B cell (primary cell): Measurements from ENCODE around the gene MOGAT3. TPM values are rescaled to one million over a fixed set of nuclear protein-coding genes. Genes with fewer than 3 reads are reported as not detected.

ENCODE experiments used
- ATAC-seq: fragments of 200-7000 bp; cut with Tn5 transposase; one replicate; pipeline ENCODE4 v1.10.0; 2021; ENCODE audit warnings: low read depth, mild to moderate bottlenecking, moderate number of reproducible peaks, moderate library complexity
- CTCF ChIA-PET: fragments of 350-600 bp; sonication (Branson Sonifier 250); formaldehyde crosslinking; loops from one replicate; lab custom pipeline; 2021; ENCODE audit warnings: antibody characterized with exemption, inconsistent platforms; lab: Charles Lee
- POLR2A ChIA-PET: fragments of 350-600 bp; sonication (Branson Sonifier 250); formaldehyde crosslinking; loops from one replicate; lab custom pipeline; 2021; ENCODE audit warnings: antibody characterized with exemption; lab: Charles Lee
- DNase-seq: peaks from one replicate; pipeline ENCODE4 v3.0.0; 2013
- H2AFZ ChIP-seq: 2 replicates; pipeline ENCODE4 v1.6.1; 2012; ENCODE audit warnings: mild to moderate bottlenecking, low read depth, low read length; ENCODE audit not compliant: insufficient read depth, poor library complexity, severe bottlenecking
- H3K27ac ChIP-seq, 2 donors: 1 replicate in 1 of 2; 2 replicates in 1 of 2; pipeline ENCODE4 v1.5.1; 2012 to 2013; ENCODE audit warnings: low read length in 2 of 2, mild to moderate bottlenecking in 2 of 2, moderate library complexity in 1 of 2
- H3K27me3 ChIP-seq, 4 experiments: fragments of 200-600 bp in 1 of 4; sonication (generic) in 1 of 4; replicated peaks in 1 of 4; 1 replicate in 2 of 4; 2 replicates in 2 of 4; pipeline versions ENCODE4 v1.6.1 to v1.7.0; 2013 to 2016; ENCODE audit warnings: low read length in 3 of 4, mild to moderate bottlenecking in 2 of 4, mixed read lengths in 1 of 4, moderate library complexity in 1 of 4; ENCODE audit not compliant: insufficient read depth in 4 of 4, control insufficient read depth in 3 of 4; ENCODE audit errors: control extremely low read depth in 1 of 4
- H3K36me3 ChIP-seq, 2 experiments: replicated peaks in 1 of 2; 1 replicate in 1 of 2; 2 replicates in 1 of 2; pipeline versions ENCODE4 v1.6.1 to v1.7.1; 2013; ENCODE audit warnings: low read length in 1 of 2; ENCODE audit not compliant: insufficient read depth in 2 of 2, control insufficient read depth in 1 of 2; ENCODE audit errors: control extremely low read depth in 1 of 2, extremely low read depth in 1 of 2
- H3K4me1 ChIP-seq, 2 donors: fragments of 200-600 bp in 1 of 2; sonication (generic) in 1 of 2; 1 replicate in 1 of 2; 2 replicates in 1 of 2; pipeline versions ENCODE4 v1.5.1 to v1.6.1; 2013 to 2017; ENCODE audit warnings: low read length in 2 of 2; ENCODE audit not compliant: control insufficient read depth in 2 of 2, insufficient read depth in 2 of 2
- H3K4me2 ChIP-seq: replicated peaks from 2 replicates; pipeline ENCODE3; 2012; ENCODE audit warnings: mild to moderate bottlenecking, low read depth, low read length; ENCODE audit not compliant: poor library complexity, severe bottlenecking
- H3K4me3 ChIP-seq, 5 experiments: fragments of 200-600 bp in 1 of 5; sonication (generic) in 1 of 5; 1 replicate in 3 of 5; 2 replicates in 2 of 5; pipeline versions ENCODE4 v1.5.1 to v1.7.0; 2011 to 2016; ENCODE audit warnings: low read length in 4 of 5, mild to moderate bottlenecking in 4 of 5, low read depth in 2 of 5, control low read depth in 1 of 5, moderate library complexity in 1 of 5; ENCODE audit not compliant: insufficient read depth in 1 of 5; ENCODE audit errors: control extremely low read depth in 1 of 5, extremely low read depth in 1 of 5
- H3K79me2 ChIP-seq: fragments of 200-600 bp; sonication (generic); one replicate; pipeline ENCODE4 v1.6.0; 2016; ENCODE audit warnings: low read length; ENCODE audit not compliant: control insufficient read depth, insufficient read depth
- H3K9ac ChIP-seq: fragments of 200-600 bp; sonication (generic); 2 replicates; pipeline ENCODE4 v1.6.1; 2017; ENCODE audit warnings: mild to moderate bottlenecking, low read length, moderate library complexity
- H3K9me3 ChIP-seq, 3 donors: one replicate each; pipeline versions ENCODE4 v1.6.1 to v1.7.1; 2013; ENCODE audit warnings: low read length in 2 of 3; ENCODE audit not compliant: control insufficient read depth in 2 of 3, insufficient read depth in 1 of 3; ENCODE audit errors: control extremely low read depth in 1 of 3
- H4K20me1 ChIP-seq: 2 replicates; pipeline ENCODE4 v1.6.0; 2012; ENCODE audit warnings: mild to moderate bottlenecking, low read length; ENCODE audit not compliant: insufficient read depth, control insufficient read depth, poor library complexity, severe bottlenecking
- H3K27ac Mint-ChIP-seq: one replicate; pipeline ENCODE4 v1.8.0; 2021; ENCODE audit warnings: mixed read lengths
- H3K27me3 Mint-ChIP-seq: one replicate; pipeline ENCODE4 v1.8.0; 2021; ENCODE audit warnings: mixed read lengths
- H3K4me1 Mint-ChIP-seq: one replicate; pipeline ENCODE4 v1.8.0; 2021; ENCODE audit warnings: mixed read lengths
- H3K4me3 Mint-ChIP-seq: one replicate; pipeline ENCODE4 v1.8.0; 2021; ENCODE audit warnings: mixed read lengths
- H3K9me3 Mint-ChIP-seq: one replicate; pipeline ENCODE4 v1.8.0; 2022; ENCODE audit warnings: mixed read lengths; ENCODE audit not compliant: insufficient read depth
- EZH2 ChIP-seq: IDR thresholded peaks from 2 replicates; pipeline ENCODE4 v1.6.1; 2012; ENCODE audit warnings: borderline replicate concordance, low read depth, mild to moderate bottlenecking, moderate library complexity, low read length; ENCODE audit not compliant: insufficient read depth, poor library complexity, severe bottlenecking
- WGBS: methylation state at CpG from one replicate; pipeline ENCODE4 v1.1.5; 2013; ENCODE audit warnings: missing lambda C conversion rate; ENCODE audit not compliant: insufficient coverage; 5-methylcytosine and 5-hydroxymethylcytosine counted together
- intact Hi-C: fragments of 100-400 bp; cut with micrococcal nuclease; formaldehyde crosslinking; loops from one replicate; pipeline ENCODE4 v1.10.0; 2022
- polyA plus RNA-seq: library from polyadenylated mRNA; depleted of rRNA; stranded (reverse); fragments of >200 nt; gene quantifications from 2 replicates; pipeline ENCODE4 v1.2.3, GENCODE V29; 2012
- total RNA-seq, 2 donors: library from RNA; stranded (reverse); fragments of 120-200 nt in 1 of 2; gene quantifications; 1 replicate in 1 of 2; 2 replicates in 1 of 2; pipeline versions ENCODE4 v1.2.3 to v1.2.4, GENCODE V29; 2013 to 2022
- TF ChIP-seq, protein P1 (sequence below): fragments of 200-600 bp; IDR thresholded peaks from one replicate; pipeline ENCODE4 v1.8.0; 2022; ENCODE audit warnings: antibody characterized with exemption, mild to moderate bottlenecking

The MOGAT3 gene
- total and polyA plus RNA-seq, 2 donors (not counting 1 experiment from before 2014, with no cell fraction given), result not detected

DNA sequence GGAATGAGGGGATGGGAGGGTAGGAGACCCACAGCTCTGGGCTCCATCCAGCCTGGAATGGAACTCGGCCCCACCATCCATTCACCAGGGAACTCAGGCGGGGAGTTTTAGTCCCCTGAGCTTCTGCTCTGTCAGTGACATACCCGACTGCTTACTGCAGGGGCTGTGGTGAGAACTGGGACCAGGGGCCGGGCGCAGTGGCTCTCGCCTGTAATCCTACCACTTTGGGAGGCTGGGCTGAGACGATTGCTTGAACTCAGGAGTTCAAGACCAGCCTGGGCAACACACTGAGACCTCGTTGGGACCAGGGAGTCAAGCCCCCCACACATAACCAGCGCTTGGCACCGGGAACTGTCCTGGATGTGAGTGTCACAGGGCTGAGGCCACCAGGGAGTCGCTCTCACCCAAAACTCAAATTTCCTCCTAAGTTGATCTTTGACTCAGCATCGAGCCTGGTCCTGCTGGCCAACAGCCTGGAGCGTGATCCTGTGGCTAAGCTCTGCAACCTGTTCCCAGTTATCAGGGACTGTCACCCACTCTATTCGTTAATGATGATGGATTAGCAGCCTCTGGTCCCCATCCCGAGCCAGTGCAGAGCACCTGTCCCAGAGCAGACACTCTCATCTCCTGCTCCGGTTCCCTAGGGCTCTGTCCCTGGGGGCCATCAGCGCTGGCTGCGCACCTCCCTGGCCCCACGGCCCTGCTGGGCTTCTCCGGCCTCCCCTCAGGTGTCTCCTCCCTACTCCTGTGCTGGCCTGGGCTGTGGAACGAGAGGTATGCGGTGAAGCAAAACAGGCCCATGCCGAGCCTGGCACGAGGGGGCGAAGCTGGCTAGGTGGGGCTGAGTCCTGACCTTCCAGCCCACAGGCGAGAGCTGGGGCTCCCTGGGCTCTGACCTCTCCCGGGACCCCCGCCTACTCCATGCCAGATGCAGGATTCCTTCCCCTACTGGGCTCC lies 37.7 kb upstream of the MOGAT3 start:
- Histone ChIP-seq H3K36me3 (peaks cover 0 to 27% of the 10 kb centered on the region in 2 experiments), H3K4me3 (no peak overlapping the region), H3K79me2 (peaks cover 45% of the 10 kb centered on the region), H3K9ac (no peak overlapping the region), H3K4me2 (no peak overlapping the region), H3K4me1 (peaks cover 1 to 14% of the 10 kb centered on the region in 2 donors), H3K9me3 (no peaks in the 10 kb centered on the region), H3K27ac (no peak overlapping the region), H2AFZ (no peak overlapping the region), H3K27me3 (no peaks in the 10 kb centered on the region), H4K20me1 (peaks cover 68% of the 10 kb centered on the region)
- Mint-ChIP-seq H3K4me3 (no peak overlapping the region), H3K9me3 (no peaks in the 10 kb centered on the region), H3K27me3 (no peaks in the 10 kb centered on the region), H3K4me1 (peaks cover 9% of the 10 kb centered on the region), H3K27ac (no peak overlapping the region)
- DNase-seq (no peak), ATAC-seq (no peak)
- no peak for TF ChIP-seq EZH2
- TF ChIP-seq, protein P1, sequence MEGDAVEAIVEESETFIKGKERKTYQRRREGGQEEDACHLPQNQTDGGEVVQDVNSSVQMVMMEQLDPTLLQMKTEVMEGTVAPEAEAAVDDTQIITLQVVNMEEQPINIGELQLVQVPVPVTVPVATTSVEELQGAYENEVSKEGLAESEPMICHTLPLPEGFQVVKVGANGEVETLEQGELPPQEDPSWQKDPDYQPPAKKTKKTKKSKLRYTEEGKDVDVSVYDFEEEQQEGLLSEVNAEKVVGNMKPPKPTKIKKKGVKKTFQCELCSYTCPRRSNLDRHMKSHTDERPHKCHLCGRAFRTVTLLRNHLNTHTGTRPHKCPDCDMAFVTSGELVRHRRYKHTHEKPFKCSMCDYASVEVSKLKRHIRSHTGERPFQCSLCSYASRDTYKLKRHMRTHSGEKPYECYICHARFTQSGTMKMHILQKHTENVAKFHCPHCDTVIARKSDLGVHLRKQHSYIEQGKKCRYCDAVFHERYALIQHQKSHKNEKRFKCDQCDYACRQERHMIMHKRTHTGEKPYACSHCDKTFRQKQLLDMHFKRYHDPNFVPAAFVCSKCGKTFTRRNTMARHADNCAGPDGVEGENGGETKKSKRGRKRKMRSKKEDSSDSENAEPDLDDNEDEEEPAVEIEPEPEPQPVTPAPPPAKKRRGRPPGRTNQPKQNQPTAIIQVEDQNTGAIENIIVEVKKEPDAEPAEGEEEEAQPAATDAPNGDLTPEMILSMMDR, result no peak
- ChIA-PET CTCF (interaction anchor here (0.6 to 1.3 kb wide), 2 partner anchors 13 to 46 kb away, joined by 3 read pairs; no protein-coding TSS in a partner anchor), POLR2A (interaction anchor here (1.2 kb wide), 1 partner anchor 20 kb away, joined by 3 read pairs; the partner anchor contains the start of gene ZNHIT1)
- WGBS, result 53% methylated on average over 24 of the region's 28 CpGs
- intact Hi-C loops, result no loop called here
